ENCODE results near the gene NCCRP1.

Gene NCCRP1

GRCh38 chr19:39248806-39249205 is 52.0 kb downstream of the NCCRP1 start, which contains the start of gene IFNL4:
IFNL4 (minus strand) TSS chr19:39248856.
- no peak for DNase-seq

GRCh38 chr19:39251081-39251480 is 54.3 kb downstream of the NCCRP1 start:
- DNase-seq, result no peak
